ENCODE data around the gene CWC25. TPM values are rescaled to one million over a fixed set of nuclear protein-coding genes. Genes with fewer than 3 reads are reported as not detected.
"Not testable (repeated sequence)": the region's sequence is repeated elsewhere in the genome, so short reads cannot be mapped to it uniquely, and the experiment has no call there.

CWC25 gene
- total RNA-seq, 4 donors from 2014 or later: 24.2 to 49.8 (median 33.3) TPM

DNA sequence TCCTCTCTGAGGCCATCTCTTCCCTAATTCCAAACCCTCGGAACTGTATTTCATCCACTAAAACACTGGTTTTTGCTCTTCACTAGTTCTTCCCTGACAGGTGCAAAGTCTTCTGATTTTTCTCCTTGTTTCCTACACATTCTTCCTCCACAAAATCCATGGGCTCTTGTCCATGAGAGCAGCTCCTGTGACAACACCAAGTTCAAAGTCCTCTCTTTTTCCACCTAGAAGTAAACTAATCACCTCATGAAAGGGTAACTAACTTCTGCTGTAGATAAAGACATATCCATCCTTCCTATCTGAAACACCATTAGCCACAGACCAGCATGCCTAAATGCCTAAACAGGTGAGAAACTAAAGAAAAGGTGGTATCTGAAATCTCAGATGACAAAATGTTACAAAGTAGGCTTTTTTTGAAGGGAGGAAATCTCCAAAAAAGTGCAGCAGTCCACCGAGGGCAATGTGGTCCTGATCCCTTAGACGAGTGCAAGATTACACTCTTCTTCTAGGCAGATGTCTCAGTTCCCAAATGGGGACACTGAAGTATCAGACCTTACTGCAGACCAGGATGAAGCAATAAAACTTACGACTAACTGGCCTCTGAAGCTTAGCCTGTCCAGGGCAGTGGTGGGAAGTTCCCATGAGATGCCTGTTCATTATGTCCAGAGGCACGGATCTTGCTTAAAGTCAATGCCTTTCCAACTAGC lies 28.5 kb downstream of the CWC25 start:
- TF ChIP-seq, protein P1, sequence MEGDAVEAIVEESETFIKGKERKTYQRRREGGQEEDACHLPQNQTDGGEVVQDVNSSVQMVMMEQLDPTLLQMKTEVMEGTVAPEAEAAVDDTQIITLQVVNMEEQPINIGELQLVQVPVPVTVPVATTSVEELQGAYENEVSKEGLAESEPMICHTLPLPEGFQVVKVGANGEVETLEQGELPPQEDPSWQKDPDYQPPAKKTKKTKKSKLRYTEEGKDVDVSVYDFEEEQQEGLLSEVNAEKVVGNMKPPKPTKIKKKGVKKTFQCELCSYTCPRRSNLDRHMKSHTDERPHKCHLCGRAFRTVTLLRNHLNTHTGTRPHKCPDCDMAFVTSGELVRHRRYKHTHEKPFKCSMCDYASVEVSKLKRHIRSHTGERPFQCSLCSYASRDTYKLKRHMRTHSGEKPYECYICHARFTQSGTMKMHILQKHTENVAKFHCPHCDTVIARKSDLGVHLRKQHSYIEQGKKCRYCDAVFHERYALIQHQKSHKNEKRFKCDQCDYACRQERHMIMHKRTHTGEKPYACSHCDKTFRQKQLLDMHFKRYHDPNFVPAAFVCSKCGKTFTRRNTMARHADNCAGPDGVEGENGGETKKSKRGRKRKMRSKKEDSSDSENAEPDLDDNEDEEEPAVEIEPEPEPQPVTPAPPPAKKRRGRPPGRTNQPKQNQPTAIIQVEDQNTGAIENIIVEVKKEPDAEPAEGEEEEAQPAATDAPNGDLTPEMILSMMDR (IDR thresholded peaks at IDR 0.05): no peak
- no peak for TF ChIP-seq POLR2A (IDR thresholded peaks at IDR 0.05)
- 71 to 73% methylated on average over 5 of the region's 5 CpGs for WGBS, 2 donors
- DNase-seq (ENCODE audit: low spot score in 2 of 2): no peak
- no peak overlapping the region for H3K4me3 ChIP-seq (ENCODE audit: low read depth, poor library complexity, severe bottlenecking)
- intact Hi-C loops (cut with DNase I; ENCODE audit: low total_unique reads): no loop called here

DNA sequence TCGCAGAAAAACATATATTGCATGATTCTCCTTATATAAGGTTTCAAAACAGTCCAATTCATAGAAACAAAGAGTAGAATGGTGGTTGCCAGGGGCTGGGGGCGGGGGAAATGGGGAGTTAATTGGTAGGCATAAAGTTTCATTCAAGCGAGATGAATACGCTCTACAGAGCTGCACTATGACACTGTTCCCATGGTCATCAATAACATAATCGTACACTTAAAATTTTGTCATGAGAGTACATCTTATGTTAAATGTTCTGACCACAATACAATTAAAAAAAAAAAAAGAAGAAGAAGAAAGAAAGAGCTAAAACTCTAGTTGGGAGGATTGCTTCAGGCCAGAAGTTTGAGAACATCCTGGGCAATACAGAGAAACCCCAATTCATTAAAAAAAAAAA lies 30.9 kb downstream of the CWC25 start:
- intact Hi-C loops (cut with DNase I; ENCODE audit: low total_unique reads): no loop called here
- TF ChIP-seq, protein P1 (IDR thresholded peaks at IDR 0.05): no peak
- no peak for TF ChIP-seq POLR2A (IDR thresholded peaks at IDR 0.05)
- no peak overlapping the region for H3K4me3 ChIP-seq (ENCODE audit: low read depth, poor library complexity, severe bottlenecking)
- WGBS, 2 donors: 89 to 96% methylated on average over 5 of the region's 5 CpGs
- no peak for DNase-seq (ENCODE audit: low spot score in 2 of 2)

DNA sequence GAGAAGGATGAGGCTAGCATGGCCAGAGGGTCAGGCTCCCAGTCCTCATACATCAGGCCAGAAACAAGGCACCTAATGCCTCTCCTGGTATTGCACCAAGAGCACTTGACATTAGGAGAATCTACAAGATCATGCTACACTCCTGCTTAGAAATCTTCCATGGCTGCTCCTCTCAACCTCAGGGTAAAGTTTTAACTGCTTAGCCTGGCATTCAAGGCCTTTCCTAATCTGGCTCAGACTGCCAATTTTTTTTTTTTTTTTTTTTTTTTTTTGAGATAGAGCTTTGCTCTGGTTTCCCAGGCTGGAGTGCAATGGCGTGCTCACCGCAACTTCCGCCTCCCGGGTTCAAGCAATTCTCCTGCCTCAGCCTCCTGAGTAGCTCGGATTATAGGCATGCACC lies 34.0 kb downstream of the CWC25 start:
- 86 to 98% methylated on average over 5 of the region's 5 CpGs for WGBS, 2 donors
- intact Hi-C loops (cut with DNase I; ENCODE audit: low total_unique reads): no loop called here
- TF ChIP-seq, protein P1 (IDR thresholded peaks at IDR 0.05): no peak
- no peak for TF ChIP-seq POLR2A (IDR thresholded peaks at IDR 0.05)
- H3K4me3 ChIP-seq (ENCODE audit: low read depth, poor library complexity, severe bottlenecking): no peak overlapping the region
- DNase-seq (ENCODE audit: low spot score in 2 of 2): no peak

DNA sequence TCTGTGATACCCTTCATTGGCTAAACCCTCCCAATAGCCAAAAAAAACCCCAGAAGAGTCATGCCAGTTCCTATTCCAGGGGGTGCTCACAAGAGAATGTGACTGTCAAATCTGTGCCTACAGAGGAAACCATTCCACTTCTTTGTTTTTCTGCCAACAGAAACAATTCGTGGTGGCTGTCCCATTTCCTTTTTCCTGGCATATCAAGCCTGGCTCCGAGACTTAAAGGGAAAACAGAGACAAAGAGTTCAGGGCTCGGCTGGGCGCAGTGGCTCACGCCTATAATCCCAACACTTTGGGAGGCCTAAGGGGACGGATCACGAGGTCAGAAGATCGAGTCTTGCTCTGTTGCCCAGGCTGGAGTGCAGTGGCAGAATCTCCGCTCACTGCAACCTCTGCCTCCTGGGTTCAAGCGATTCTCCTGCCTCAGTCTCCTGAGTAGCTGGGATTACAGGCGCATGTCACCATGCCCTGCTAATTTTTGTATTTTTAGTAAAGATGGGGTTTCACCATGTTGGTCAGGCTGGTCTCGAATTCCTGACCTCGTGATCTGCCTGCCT lies 34.9 kb downstream of the CWC25 start:
- H3K4me3 ChIP-seq (ENCODE audit: low read depth, poor library complexity, severe bottlenecking); intact Hi-C loops (cut with DNase I; ENCODE audit: low total_unique reads); DNase-seq (ENCODE audit: low spot score in 2 of 2): not testable (repeated sequence)
- WGBS, 2 donors: 76 to 80% methylated on average over 13 of the region's 13 CpGs

DNA sequence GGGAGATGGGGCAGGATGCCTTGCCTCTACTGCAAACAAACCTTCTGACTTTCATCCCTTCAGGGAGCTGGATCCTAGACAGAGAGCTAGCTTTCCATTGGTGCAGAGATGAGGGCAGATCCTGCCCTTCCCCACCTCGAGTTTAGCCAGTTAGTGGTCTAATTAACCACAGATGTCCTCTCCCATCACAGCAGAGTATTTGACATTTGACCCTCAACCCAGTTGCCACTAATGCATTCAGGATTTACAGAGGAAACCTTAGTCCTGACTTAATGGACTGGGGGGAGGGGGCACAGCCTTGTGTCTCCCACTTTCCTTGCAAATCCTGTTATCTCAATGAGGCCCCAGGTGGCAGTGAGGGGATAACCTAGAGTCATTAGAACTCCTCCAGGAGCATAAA lies 35.9 kb downstream of the CWC25 start:
- TF ChIP-seq, protein P1 (IDR thresholded peaks at IDR 0.05): no peak
- TF ChIP-seq POLR2A (IDR thresholded peaks at IDR 0.05): no peak
- WGBS, 2 donors: 13 to 20% methylated on average over 1 of the region's 1 CpG
- intact Hi-C loops (cut with DNase I; ENCODE audit: low total_unique reads): no loop called here
- H3K4me3 ChIP-seq (ENCODE audit: low read depth, poor library complexity, severe bottlenecking): no peak overlapping the region
- DNase-seq (ENCODE audit: low spot score in 2 of 2): no peak

DNA sequence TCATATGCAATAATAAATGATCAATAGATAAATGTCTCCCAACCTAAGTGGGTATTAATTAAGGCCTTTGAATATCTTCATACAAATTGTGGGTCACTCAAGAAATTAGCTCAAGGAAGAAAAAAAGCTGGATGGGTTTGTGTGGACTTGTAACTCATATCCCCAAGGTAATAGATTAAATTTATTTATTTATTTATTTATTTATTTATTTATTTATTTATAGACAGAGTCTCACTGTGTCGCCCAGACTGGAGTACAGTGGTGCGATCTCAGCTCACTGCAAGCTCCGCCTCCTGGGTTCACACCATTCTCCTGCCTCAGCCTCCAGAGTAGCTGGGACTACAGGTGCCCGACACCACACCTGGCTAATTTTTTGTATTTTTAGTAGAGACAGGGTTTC lies 37.1 kb downstream of the CWC25 start:
- 96% methylated on average over 4 of the region's 4 CpGs for WGBS, 2 donors
- intact Hi-C loops (cut with DNase I; ENCODE audit: low total_unique reads); DNase-seq (ENCODE audit: low spot score in 2 of 2); H3K4me3 ChIP-seq (ENCODE audit: low read depth, poor library complexity, severe bottlenecking): not testable (repeated sequence)

DNA sequence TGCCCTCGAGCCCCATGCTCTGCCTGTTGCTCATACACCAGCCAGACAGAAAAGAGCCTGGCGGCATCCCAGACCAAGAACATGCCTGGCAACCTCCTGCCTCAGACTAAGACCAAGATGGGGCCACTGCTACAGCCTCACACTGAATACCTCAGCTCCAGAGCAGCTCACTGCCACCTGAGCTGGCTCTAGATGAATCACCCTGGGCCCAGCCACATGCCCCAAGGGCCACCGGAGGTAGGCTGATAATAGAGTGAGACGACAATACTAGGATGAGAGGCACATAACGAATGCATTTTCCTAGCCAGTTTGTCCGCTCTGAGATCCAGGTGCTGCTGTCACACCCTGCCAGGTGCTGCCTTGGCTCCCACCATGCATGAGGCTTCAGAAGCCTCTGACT lies 38.7 kb downstream of the CWC25 start:
- H3K4me3 ChIP-seq (ENCODE audit: low read depth, poor library complexity, severe bottlenecking): no peak overlapping the region
- no peak for TF ChIP-seq POLR2A (IDR thresholded peaks at IDR 0.05)
- TF ChIP-seq, protein P1 (IDR thresholded peaks at IDR 0.05): no peak
- WGBS, 2 donors: 57 to 64% methylated on average over 6 of the region's 6 CpGs
- DNase-seq (ENCODE audit: low spot score in 2 of 2): no peak
- intact Hi-C loops (cut with DNase I; ENCODE audit: low total_unique reads): no loop called here
